Smooth muscle cell (in vitro differentiated cells): ENCODE results near the gene LSM14B. TPM values are rescaled to one million over a fixed set of nuclear protein-coding genes. Genes with fewer than 3 reads are reported as not detected.

Experiments
- DNase-seq: peaks from one replicate; lab custom pipeline; 2025; ENCODE audit not compliant: unreplicated experiment; lab: John Stamatoyannopoulos, UW
- H2AFZ ChIP-seq: fragments of 200-600 bp; sonication (generic); 2 replicates; pipeline ENCODE4 v1.6.0; 2016; ENCODE audit warnings: antibody characterized with exemption, low read depth, mild to moderate bottlenecking
- H3F3A ChIP-seq: fragments of 200-600 bp; sonication (generic); 2 replicates; pipeline ENCODE4 v1.6.0; 2017; ENCODE audit warnings: antibody characterized with exemption, low read depth
- H3K27ac ChIP-seq: fragments of 200-600 bp; sonication (generic); 2 replicates; pipeline ENCODE4 v1.5.1; 2016; ENCODE audit warnings: low read depth, mild to moderate bottlenecking
- H3K27me3 ChIP-seq: fragments of 200-600 bp; sonication (generic); 2 replicates; pipeline ENCODE4 v1.6.1; 2016; ENCODE audit warnings: low read depth, mild to moderate bottlenecking
- H3K36me3 ChIP-seq: fragments of 200-600 bp; sonication (generic); 2 replicates; pipeline ENCODE4 v1.5.1; 2016; ENCODE audit warnings: low read depth
- H3K4me1 ChIP-seq: fragments of 200-600 bp; sonication (generic); 2 replicates; pipeline ENCODE4 v1.5.1; 2016; ENCODE audit warnings: low read depth
- H3K4me2 ChIP-seq: fragments of 200-600 bp; sonication (generic); 2 replicates; pipeline ENCODE4 v1.6.0; 2016; ENCODE audit warnings: mild to moderate bottlenecking
- H3K4me3 ChIP-seq: fragments of 200-600 bp; sonication (generic); 2 replicates; pipeline ENCODE4 v1.5.1; 2016; ENCODE audit warnings: mild to moderate bottlenecking
- H3K79me2 ChIP-seq: fragments of 200-600 bp; sonication (generic); 2 replicates; pipeline ENCODE4 v1.6.0; 2016; ENCODE audit warnings: low read depth, mild to moderate bottlenecking
- H3K9ac ChIP-seq: fragments of 200-600 bp; sonication (generic); 2 replicates; pipeline ENCODE4 v1.6.0; 2016; ENCODE audit warnings: low read depth
- H3K9me3 ChIP-seq: fragments of 200-600 bp; sonication (generic); replicated peaks from 2 replicates; pipeline ENCODE4 v1.5.1; 2016; ENCODE audit warnings: low read depth
- H4K20me1 ChIP-seq: fragments of 200-600 bp; sonication (generic); 2 replicates; pipeline ENCODE4 v1.6.0; 2016; ENCODE audit warnings: low read depth
- CTCF ChIP-seq: fragments of 200-600 bp; sonication (generic); IDR thresholded peaks from 2 replicates; pipeline ENCODE4 v1.5.1; 2017; ENCODE audit warnings: borderline replicate concordance, mild to moderate bottlenecking, antibody characterized with exemption; ENCODE audit not compliant: insufficient read depth, poor library complexity, severe bottlenecking
- WGBS: methylation state at CpG from one replicate; pipeline ENCODE4 v1.1.7; 2016; ENCODE audit warnings: low lambda C conversion rate; 5-methylcytosine and 5-hydroxymethylcytosine counted together
- polyA plus RNA-seq: library from polyadenylated mRNA; unstranded; fragments of >200 nt; fragmentation: Nextera tagmentation; extraction: Ambion mirVana; gene quantifications from 2 replicates; pipeline ENCODE4 v1.2.1, GENCODE V29; 2016
- total RNA-seq: library from RNA; depleted of rRNA; stranded (reverse); fragments of >200 nt; gene quantifications from 2 replicates; pipeline ENCODE4 v1.2.3, GENCODE V29; 2014

The LSM14B gene
- total and polyA plus RNA-seq, 2 experiments from 2014 or later = 5.6 to 21.5 TPM

GRCh38 chr20:62172666-62173065 is 50.4 kb downstream of the LSM14B start:
- H3K4me2 ChIP-seq = no peak overlapping the region
- no peaks in the 10 kb centered on the region for H4K20me1 ChIP-seq
- no peak overlapping the region for H3K9ac ChIP-seq
- H3K36me3 ChIP-seq = no peaks in the 10 kb centered on the region
- H3K9me3 ChIP-seq = no peaks in the 10 kb centered on the region
- no peak overlapping the region for H3K4me3 ChIP-seq
- 97% methylated on average over 18 of the region's 18 CpGs for WGBS
- H3K27me3 ChIP-seq = no peaks in the 10 kb centered on the region
- H3K4me1 ChIP-seq = no peaks in the 10 kb centered on the region
- H3F3A ChIP-seq = no peaks in the 10 kb centered on the region
- no peak overlapping the region for H2AFZ ChIP-seq
- no peaks in the 10 kb centered on the region for H3K79me2 ChIP-seq
- H3K27ac ChIP-seq = no peak overlapping the region
- DNase-seq = no peak
- no peak for TF ChIP-seq CTCF

GRCh38 chr20:62174021-62174804 is 51.9 kb downstream of the LSM14B start:
- Histone ChIP-seq H3K4me1 (no peaks in the 10 kb centered on the region), H3K27ac (no peak overlapping the region), H3K9ac (no peak overlapping the region), H3K9me3 (no peaks in the 10 kb centered on the region), H3K4me2 (no peak overlapping the region), H3F3A (no peaks in the 10 kb centered on the region), H3K79me2 (no peaks in the 10 kb centered on the region), H3K36me3 (no peaks in the 10 kb centered on the region), H3K4me3 (no peak overlapping the region), H4K20me1 (no peaks in the 10 kb centered on the region), H3K27me3 (no peaks in the 10 kb centered on the region), H2AFZ (no peak overlapping the region)
- 97% methylated on average over 28 of the region's 28 CpGs for WGBS
- no peak for DNase-seq
- TF ChIP-seq CTCF = no peak

GRCh38 chr20:62174870-62175624 is 52.8 kb downstream of the LSM14B start:
- no peak overlapping the region for H2AFZ ChIP-seq
- no peaks in the 10 kb centered on the region for H3K4me1 ChIP-seq
- no peaks in the 10 kb centered on the region for H4K20me1 ChIP-seq
- no peak overlapping the region for H3K27ac ChIP-seq
- H3K79me2 ChIP-seq = no peaks in the 10 kb centered on the region
- no peak overlapping the region for H3K9ac ChIP-seq
- 96% methylated on average over 25 of the region's 26 CpGs for WGBS
- H3F3A ChIP-seq = no peaks in the 10 kb centered on the region
- TF ChIP-seq CTCF = no peak
- H3K4me2 ChIP-seq = no peak overlapping the region
- no peaks in the 10 kb centered on the region for H3K27me3 ChIP-seq
- no peaks in the 10 kb centered on the region for H3K9me3 ChIP-seq
- no peak for DNase-seq
- H3K36me3 ChIP-seq = no peaks in the 10 kb centered on the region
- H3K4me3 ChIP-seq = no peak overlapping the region
